Duodenal mucosa (tissue), 2 donors: ENCODE data around the gene URGCP.

ENCODE experiments used
- H3K27ac ChIP-seq: one replicate; pipeline ENCODE4 v1.7.0; 2013; ENCODE audit warnings: low read depth, low read length
- H3K27me3 ChIP-seq, 2 donors: one replicate each; pipeline ENCODE4 v1.7.0; 2013; ENCODE audit warnings: low read length in 2 of 2, control low read depth in 1 of 2; ENCODE audit not compliant: insufficient read depth in 2 of 2, control insufficient read depth in 1 of 2
- H3K36me3 ChIP-seq, 2 donors: one replicate each; pipeline ENCODE4 v1.7.0; 2013; ENCODE audit warnings: low read length in 2 of 2, control low read depth in 1 of 2; ENCODE audit not compliant: insufficient read depth in 2 of 2, control insufficient read depth in 1 of 2
- H3K4me1 ChIP-seq, 2 donors: one replicate each; pipeline ENCODE4 v1.7.0; 2013; ENCODE audit warnings: low read length in 2 of 2, control low read depth in 1 of 2; ENCODE audit not compliant: insufficient read depth in 2 of 2, control insufficient read depth in 1 of 2
- H3K4me3 ChIP-seq, 2 donors: one replicate each; pipeline ENCODE4 v1.7.0; 2013; ENCODE audit warnings: low read length in 2 of 2, low read depth in 1 of 2
- H3K9ac ChIP-seq, 2 donors: one replicate each; pipeline ENCODE4 v1.7.0; 2013; ENCODE audit warnings: low read length in 2 of 2, low read depth in 1 of 2
- H3K9me3 ChIP-seq, 2 donors: one replicate each; pipeline ENCODE4 v1.7.0; 2013; ENCODE audit warnings: low read length in 2 of 2, control low read depth in 1 of 2; ENCODE audit not compliant: control insufficient read depth in 1 of 2

Gene URGCP

DNA sequence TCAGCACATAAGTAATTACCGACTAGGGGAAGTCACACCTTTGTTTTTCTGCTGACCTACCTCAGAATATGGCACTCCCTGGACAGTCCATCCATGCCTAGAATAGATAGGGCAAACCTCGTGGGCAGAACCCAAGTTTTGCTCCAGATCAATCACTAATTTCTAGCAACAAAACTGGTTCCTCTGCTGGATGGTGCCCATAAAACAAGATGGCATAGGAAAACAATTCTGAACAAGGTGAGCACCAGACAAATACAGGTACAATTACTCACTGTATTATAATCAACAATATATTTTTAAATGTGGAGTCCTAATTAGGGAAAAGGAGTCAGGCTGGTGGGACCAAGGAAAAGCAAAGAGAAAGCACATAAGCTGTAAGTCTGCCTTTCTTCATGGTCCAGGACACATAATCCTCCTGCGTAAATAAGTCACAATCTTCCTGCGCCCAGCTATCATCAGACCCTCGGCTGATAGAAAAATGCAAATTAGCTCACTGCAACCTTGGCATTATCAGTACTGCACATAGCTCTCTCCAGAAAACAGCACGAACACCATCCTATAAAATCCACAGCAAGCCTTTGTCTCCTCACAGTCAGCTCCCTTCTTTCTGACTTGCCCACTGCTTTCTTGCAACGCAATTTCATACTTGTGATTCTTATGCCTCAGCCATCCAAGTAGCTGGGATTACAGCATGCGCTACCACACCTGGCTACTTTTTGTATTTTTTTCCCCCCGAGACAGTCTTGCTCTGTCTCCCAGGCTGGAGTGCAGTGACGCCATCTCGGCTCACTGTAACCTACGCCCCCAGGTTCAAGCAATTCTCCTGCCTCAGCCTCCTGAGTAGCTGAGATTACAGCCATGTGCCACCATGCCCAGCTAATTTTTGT, 15.1 kb downstream of the URGCP start:
- Histone ChIP-seq H3K4me3 (no peak overlapping the region), H3K27ac (no peak overlapping the region), H3K27me3 (no peaks in the 10 kb centered on the region), H3K9me3 (no peaks in the 10 kb centered on the region), H3K36me3 (peaks cover 0 to 7% of the 10 kb centered on the region in 2 donors), H3K9ac (no peak overlapping the region), H3K4me1 (peaks cover 7 to 9% of the 10 kb centered on the region in 2 donors)

DNA sequence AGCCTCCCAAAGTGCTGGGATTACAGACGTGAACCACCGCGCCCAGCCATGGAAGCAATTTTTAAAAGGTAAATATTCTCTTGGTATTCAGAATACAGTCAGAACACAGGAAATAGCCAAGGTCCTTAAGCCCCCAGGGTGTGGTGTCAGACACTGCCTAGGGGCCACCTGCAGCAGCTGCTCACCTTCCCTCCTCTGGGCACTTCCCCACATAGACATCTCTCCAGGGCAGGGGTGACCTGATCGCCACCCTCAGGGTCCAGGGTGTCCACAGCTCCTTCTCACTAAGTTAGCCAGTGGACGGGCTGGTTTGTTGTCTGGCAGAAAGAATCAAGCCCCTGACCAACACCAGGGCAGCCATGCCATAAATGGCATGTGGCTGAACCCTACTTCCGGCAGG, 15.9 kb downstream of the URGCP start:
- Histone ChIP-seq H3K9ac (no peak overlapping the region), H3K4me1 (peaks cover 7 to 9% of the 10 kb centered on the region in 2 donors), H3K27me3 (no peaks in the 10 kb centered on the region)

GRCh38 chr7:43888993-43889945, 17.1 kb downstream of the URGCP start:
- Histone ChIP-seq H3K36me3 (peaks cover 5 to 26% of the 10 kb centered on the region in 2 donors), H3K27me3 (no peaks in the 10 kb centered on the region), H3K27ac (no peak overlapping the region), H3K9me3 (no peaks in the 10 kb centered on the region), H3K9ac (no peak overlapping the region), H3K4me1 (peaks cover 7 to 9% of the 10 kb centered on the region in 2 donors), H3K4me3 (no peak overlapping the region)

More for the DNA sequence above, 15.9 kb downstream of the URGCP start:
- Histone ChIP-seq H3K36me3 (peaks cover 5 to 14% of the 10 kb centered on the region in 2 donors), H3K27ac (no peak overlapping the region), H3K9me3 (no peaks in the 10 kb centered on the region), H3K4me3 (no peak overlapping the region)

- H3K4me1 ChIP-seq, result no peaks in the 10 kb centered on the region
- no peak overlapping the region for H3K9ac ChIP-seq
- H3K36me3 ChIP-seq, result peaks cover 5 to 53% of the 10 kb centered on the region in 2 donors
- no peaks in the 10 kb centered on the region for H3K27me3 ChIP-seq
- H3K4me3 ChIP-seq, result no peak overlapping the region
- no peak overlapping the region for H3K27ac ChIP-seq
- H3K9me3 ChIP-seq, result no peaks in the 10 kb centered on the region
These were observed 21.8 kb downstream of the URGCP start for GRCh38 chr7:43884617-43885016.

- Histone ChIP-seq H3K36me3 (peaks cover 5 to 57% of the 10 kb centered on the region in 2 donors), H3K27me3 (no peaks in the 10 kb centered on the region), H3K9ac (no peak overlapping the region), H3K9me3 (no peaks in the 10 kb centered on the region), H3K4me1 (no peaks in the 10 kb centered on the region), H3K27ac (no peak overlapping the region), H3K4me3 (no peak overlapping the region)
These were observed 22.2 kb downstream of the URGCP start for GRCh38 chr7:43884209-43884608.

- Histone ChIP-seq H3K27ac (no peak overlapping the region), H3K27me3 (no peaks in the 10 kb centered on the region), H3K36me3 (peaks cover 14 to 80% of the 10 kb centered on the region in 2 donors), H3K4me1 (no peaks in the 10 kb centered on the region), H3K4me3 (no peak overlapping the region), H3K9me3 (no peaks in the 10 kb centered on the region), H3K9ac (no peak overlapping the region)
These were observed 25.8 kb downstream of the URGCP start for GRCh38 chr7:43880596-43880995.

DNA sequence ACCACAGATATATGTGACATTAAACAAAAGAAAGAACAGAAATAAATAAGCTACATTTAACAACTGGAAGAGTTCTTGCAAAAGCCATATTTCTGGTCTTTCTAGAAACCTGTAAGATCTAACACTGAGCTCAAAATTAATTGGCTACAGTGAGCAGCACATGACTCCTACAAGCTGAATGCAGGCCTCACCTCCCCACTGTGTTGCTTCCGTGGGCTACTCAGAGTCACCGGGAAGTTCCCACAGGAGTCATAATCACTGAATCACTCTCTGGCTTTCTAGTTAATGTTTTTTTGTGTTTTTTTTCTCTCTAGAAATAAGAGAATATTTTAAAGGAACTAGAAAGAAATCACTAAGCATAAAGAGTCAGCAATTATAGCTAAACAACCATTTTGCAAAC, 26.9 kb downstream of the URGCP start:
- no peak overlapping the region for H3K27ac ChIP-seq
- H3K9ac ChIP-seq, result no peak overlapping the region
- peaks cover 16 to 76% of the 10 kb centered on the region in 2 donors for H3K36me3 ChIP-seq
- H3K4me1 ChIP-seq, result no peaks in the 10 kb centered on the region
- no peak overlapping the region for H3K4me3 ChIP-seq
- H3K9me3 ChIP-seq, result no peaks in the 10 kb centered on the region
- H3K27me3 ChIP-seq, result no peaks in the 10 kb centered on the region

DNA sequence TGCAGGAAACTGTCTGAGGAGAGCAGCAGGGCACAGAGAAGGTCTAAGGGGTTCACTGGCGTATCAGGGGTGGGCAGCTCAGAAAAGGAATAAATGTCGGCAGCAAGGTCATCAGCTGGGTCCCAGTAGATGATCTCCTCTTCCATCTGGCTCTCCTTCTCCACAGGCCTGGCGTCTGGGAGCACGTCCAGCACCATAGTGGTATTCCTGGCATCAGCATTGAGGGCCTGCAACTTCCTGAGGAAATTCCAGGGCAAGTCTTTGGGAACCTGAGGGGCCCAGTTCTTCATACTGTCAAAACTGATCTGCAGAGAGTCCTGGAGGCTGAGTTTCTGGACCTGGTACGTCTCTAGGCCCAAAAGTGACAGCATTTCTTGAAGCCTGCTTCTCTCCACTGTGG, 27.5 kb downstream of the URGCP start:
- Histone ChIP-seq H3K9ac (no peak overlapping the region), H3K4me3 (no peak overlapping the region), H3K36me3 (peaks cover 16 to 70% of the 10 kb centered on the region in 2 donors), H3K27ac (no peak overlapping the region), H3K27me3 (no peaks in the 10 kb centered on the region), H3K4me1 (no peaks in the 10 kb centered on the region), H3K9me3 (no peaks in the 10 kb centered on the region)

DNA sequence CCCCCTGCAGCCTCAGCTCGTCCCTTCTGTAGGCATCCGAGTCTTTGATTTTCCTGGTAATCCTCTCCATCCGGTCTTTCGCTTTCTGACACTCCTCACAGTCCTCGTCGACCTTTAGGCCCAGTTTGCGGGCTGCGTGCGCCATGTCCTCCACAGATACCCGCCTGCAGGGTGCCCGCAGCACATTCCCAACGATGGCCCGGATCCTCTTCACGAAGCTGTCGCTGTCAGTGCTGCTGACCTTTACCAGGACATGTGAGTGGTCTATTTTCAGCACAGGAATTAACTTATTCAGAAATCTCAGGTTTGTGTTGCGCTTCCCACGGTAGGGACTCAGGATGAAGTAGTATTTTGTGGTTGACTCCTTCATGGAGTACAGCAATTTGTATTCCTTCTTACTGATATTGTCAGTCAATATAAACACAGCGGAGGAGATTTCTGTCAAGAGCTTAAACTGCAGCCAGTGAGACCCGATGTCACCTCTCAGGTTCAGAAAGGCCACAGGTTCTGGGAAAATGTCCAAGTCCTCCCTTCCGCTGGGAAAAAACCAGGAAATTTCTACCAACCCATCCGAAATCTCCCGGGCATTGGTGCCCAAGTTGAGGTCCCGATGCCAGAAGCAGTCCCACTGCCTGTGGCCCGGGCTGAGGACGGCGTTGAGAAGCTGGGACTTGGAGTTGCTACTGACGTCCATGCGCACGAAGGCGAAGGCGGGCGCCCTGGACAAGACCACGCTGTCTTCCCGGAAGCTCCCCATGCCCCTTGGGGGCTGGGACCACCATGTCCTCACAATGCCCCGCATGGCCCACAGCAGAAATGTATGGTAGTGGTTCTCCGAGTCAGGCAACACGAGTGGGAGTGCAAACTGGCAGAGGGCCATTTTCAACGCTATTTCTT, 28.2 kb downstream of the URGCP start:
- no peak overlapping the region for H3K4me3 ChIP-seq
- no peak overlapping the region for H3K27ac ChIP-seq
- H3K36me3 ChIP-seq, result peaks cover 16 to 67% of the 10 kb centered on the region in 2 donors
- no peaks in the 10 kb centered on the region for H3K27me3 ChIP-seq
- H3K9me3 ChIP-seq, result no peaks in the 10 kb centered on the region
- H3K9ac ChIP-seq, result no peak overlapping the region
- H3K4me1 ChIP-seq, result peaks cover 1 to 3% of the 10 kb centered on the region in 2 donors
